AG10803 (cell line): ENCODE results near the gene SFMBT1.

Experiments
- DNase-seq: peaks from one replicate; pipeline ENCODE4 v3.0.0; 2010; ENCODE audit warnings: low read depth
- H3K4me3 ChIP-seq: 2 replicates; pipeline ENCODE4 v1.5.1; 2011; ENCODE audit warnings: mild to moderate bottlenecking, low read length, control low read depth
- TF ChIP-seq, protein P1 (sequence below): conservative IDR thresholded peaks from 2 replicates; pipeline ENCODE4 v1.5.1; 2011; ENCODE audit warnings: mild to moderate bottlenecking, low read length, control low read depth, inconsistent platforms

Gene SFMBT1

DNA sequence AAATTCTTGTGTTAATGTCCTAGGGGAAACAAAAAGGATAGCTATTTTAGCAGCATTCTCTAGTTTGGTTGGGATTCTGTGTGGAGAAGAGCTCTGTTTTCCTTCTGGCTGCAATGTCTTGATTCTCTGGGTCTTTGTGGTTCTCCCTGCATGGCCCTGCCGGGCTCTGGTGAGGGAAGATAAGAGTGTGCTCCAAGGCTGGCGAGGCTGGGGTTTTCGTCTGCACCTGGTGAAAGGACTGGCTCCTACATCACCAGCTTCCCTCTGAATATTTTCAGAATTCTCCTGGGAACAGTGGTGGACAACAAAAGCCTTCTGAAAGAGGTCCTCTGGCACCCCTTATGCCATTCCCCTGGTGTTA is 38.1 kb upstream of the SFMBT1 start:
- no peak overlapping the region for H3K4me3 ChIP-seq
- TF ChIP-seq, protein P1, sequence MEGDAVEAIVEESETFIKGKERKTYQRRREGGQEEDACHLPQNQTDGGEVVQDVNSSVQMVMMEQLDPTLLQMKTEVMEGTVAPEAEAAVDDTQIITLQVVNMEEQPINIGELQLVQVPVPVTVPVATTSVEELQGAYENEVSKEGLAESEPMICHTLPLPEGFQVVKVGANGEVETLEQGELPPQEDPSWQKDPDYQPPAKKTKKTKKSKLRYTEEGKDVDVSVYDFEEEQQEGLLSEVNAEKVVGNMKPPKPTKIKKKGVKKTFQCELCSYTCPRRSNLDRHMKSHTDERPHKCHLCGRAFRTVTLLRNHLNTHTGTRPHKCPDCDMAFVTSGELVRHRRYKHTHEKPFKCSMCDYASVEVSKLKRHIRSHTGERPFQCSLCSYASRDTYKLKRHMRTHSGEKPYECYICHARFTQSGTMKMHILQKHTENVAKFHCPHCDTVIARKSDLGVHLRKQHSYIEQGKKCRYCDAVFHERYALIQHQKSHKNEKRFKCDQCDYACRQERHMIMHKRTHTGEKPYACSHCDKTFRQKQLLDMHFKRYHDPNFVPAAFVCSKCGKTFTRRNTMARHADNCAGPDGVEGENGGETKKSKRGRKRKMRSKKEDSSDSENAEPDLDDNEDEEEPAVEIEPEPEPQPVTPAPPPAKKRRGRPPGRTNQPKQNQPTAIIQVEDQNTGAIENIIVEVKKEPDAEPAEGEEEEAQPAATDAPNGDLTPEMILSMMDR, result no peak
- DNase-seq, result peak; percentile 3

DNA sequence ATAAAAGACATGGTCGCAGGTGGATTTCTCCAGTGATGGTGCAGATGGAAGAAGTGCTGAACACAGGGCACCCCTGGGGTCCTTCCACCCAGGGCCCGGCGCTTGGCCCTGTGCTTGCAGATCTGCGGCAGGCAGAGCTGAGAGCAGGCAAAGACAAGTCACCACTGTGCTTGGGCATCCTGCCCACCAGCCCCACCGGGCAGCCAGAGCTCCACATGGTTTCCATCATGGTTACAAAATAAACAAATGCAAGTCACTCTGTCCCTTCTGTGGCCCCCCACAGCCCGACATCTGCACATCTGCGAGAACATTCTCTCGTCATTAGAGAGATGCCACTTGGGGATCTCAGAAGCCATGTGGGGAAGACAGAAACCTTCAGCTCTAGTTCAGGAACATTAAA is 37.6 kb upstream of the SFMBT1 start:
- TF ChIP-seq, protein P1, result no peak
- DNase-seq, result peak; percentile 92

DNA sequence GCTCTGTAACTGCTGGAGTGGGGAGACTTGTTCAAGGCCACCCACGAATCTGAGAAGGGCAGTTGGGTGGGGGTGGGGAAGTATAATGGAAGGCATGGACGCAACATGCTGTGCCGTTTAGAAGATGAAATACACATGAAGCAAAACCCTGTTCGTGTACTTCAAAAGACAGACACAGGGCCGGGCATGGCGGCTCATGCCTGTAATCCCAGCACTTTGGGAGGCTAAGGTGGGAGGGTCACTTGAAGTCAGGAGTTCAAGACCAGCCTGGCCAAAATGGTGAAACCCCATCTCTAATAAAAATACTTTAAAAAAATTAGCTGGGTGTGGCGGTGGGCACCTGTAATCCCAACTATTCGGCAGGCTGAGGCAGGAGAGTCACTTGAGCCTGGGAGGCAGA is 36.9 kb upstream of the SFMBT1 start:
- no peak overlapping the region for H3K4me3 ChIP-seq
- TF ChIP-seq, protein P1, result no peak
- DNase-seq, result no peak

More for the DNA sequence above, 37.6 kb upstream of the SFMBT1 start:
- H3K4me3 ChIP-seq, result no peak overlapping the region

DNA sequence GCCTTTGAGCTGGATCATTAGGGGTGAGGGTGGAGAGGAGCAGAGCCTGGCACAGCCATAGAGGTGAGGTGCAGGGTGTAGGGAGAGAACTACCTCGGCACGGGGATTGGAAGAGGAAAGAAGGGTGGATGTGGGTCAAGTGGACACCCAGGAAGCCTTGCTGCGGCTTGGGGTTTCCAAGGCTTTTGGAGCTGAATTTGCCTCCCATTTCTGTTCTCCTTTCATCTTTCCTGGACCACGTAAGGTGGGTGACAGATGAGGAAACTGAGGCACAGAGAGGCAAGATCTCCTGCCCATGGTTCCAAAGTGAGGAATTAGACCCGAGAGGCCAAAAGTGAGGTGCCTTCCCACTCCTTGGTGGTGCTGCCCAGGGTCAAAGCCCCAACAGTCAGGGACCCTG is 35.4 kb upstream of the SFMBT1 start:
- TF ChIP-seq, protein P1, result no peak
- H3K4me3 ChIP-seq, result no peak overlapping the region

DNA sequence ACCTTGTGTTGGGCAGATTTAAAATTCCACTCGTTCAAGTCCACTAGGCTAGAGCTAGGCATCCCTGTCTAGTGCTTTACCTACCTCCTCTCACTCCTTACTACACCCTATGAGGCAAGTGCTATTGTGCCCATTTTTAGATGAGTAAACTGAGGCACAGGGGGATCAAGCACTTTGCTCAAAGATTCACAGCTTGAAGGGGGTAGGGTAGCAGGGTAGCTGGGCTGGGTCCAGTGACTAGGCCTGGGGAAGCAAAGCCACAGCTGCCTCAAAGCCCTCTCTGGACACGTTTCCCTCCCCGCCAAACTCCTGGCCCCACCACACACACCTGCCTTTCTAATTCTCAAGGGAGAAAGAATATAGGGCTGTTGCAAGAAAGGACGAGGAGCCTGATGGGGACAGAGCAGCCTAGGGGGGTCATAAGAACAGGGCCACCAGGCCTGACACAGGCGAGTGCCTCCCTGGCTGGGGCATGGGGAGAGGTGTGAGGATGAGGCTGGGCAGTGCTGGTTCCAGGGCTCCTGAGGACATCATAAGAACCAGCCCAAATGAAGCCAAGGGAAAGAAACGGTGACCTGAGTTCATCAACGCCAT is 34.8 kb upstream of the SFMBT1 start:
- no peak overlapping the region for H3K4me3 ChIP-seq
- DNase-seq, result no peak
- TF ChIP-seq, protein P1, result no peak

More for the DNA sequence above, 35.4 kb upstream of the SFMBT1 start:
- DNase-seq, result no peak

DNA sequence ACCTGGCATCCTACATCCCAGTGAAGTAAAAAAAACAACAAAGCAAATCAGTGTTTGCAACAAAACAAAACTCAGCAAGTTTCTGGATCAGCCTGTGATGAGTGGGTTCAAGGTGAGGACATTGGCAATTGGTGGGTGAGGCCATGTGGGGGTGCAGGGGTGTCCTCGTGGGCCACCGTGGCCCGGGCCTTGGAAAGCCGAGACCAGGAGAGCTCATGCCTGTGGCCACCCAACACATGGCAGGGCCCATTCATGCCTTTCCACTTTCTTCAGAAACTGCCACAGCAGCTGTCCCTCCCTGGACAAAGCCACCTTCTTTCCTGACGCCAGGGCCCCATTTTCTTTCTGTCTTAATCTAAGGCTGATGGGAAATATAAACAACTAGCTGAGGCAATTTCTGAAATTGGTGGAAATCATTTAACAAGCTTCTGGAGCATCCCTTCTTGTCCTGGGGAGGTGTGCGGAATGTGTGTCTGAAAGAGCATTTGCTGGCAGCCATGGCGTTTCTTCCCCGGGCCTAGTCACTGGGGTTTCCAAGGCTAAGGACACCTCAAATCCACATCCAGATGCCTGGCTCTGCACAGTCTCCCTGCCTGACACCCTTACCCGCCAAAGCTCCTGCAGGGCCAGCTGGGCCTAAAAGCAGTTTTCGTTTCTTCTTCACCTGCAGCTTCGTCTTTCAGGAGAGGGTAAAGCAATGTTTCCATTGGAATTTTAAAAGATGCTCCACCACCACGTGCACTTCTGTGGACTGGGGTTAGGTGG is 34.1 kb upstream of the SFMBT1 start:
- DNase-seq, result no peak
- TF ChIP-seq, protein P1, result no peak
- H3K4me3 ChIP-seq, result no peak overlapping the region

DNA sequence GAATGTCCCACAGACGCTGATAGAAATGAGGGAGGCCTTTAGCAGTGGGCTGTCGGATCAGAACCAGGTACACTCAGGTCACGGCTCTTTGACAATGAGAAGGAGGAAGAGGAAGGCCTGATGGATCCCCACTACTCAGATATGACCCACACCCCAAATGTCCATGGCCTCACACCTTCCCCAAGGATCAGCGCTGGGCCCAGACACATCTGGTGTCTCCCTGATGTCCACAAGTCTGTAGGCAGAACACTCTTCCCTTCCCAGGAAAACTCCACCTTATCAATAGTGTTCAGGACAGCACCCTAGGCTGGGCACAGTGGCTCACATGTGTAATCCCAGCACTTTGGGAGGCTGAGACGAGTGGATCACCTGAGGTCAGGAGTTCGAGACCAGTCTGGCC is 33.3 kb upstream of the SFMBT1 start:
- no peak for DNase-seq
- TF ChIP-seq, protein P1, result no peak
- H3K4me3 ChIP-seq, result no peak overlapping the region
